Measurements from ENCODE around the gene COL6A3.

The COL6A3 gene

GRCh38 chr2:237314198-237314597 lies 99.8 kb downstream of the COL6A3 start:
- Histone ChIP-seq H3K27ac (no peak overlapping the region), H3K36me3 (replicated peaks) (no peaks in the 10 kb centered on the region), H3K27me3 (replicated peaks) (no peaks in the 10 kb centered on the region), H3K4me3 (ENCODE audit: low read depth, low read length) (no peak overlapping the region)
- in situ Hi-C loops (cut with HindIII; ENCODE audit: low pct_ligation_motif_present, low sequenced_read_pairs): no loop called here
- no peak for TF ChIP-seq CTCF (IDR thresholded peaks at IDR 0.05; ENCODE audit: low read depth, low read length, missing control alignments)
- no peak for DNase-seq

DNA sequence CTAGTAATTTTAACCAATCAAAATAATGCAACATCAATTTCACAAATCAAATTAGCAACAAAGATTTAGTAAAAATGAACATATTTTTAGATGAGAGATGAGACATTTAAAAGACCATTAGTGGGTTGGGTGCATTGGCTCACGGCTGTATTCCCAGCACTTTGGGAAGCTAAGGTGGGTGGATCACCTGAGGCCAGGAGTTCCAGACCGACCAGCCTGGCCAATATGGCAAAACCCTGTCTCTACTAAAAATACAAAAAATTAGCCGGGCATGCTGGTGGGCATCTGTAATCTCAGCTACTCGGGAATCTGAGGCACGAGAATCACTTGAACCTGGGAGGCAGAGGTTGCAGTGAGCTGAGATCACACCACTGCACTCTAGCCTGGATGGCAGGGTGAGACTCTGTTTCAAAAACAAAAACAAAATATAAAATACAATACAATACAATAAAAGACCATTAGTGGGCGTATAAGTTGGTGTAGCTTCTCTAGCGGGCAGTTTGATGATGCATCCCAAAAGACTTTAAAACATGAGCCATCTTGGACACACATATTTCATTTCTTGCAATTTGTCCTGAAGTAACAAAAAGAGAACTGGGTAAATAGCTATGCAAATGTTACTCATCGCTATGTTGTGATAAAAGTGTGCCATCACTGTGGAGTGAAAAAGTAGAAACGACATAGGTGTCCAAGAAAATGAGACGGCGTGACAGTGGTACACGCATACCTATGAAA lies 101.8 kb downstream of the COL6A3 start:
- Histone ChIP-seq H3K27ac (no peak overlapping the region), H3K4me3 (ENCODE audit: low read depth, low read length) (no peak overlapping the region), H3K36me3 (replicated peaks) (no peaks in the 10 kb centered on the region), H3K27me3 (replicated peaks) (no peaks in the 10 kb centered on the region)
- in situ Hi-C loops (cut with HindIII; ENCODE audit: low pct_ligation_motif_present, low sequenced_read_pairs): no loop called here
- DNase-seq: no peak
- no peak for TF ChIP-seq CTCF (IDR thresholded peaks at IDR 0.05; ENCODE audit: low read depth, low read length, missing control alignments)

GRCh38 chr2:237310515-237311114 lies 103.3 kb downstream of the COL6A3 start:
- peak; percentile 7 for TF ChIP-seq CTCF (IDR thresholded peaks at IDR 0.05; ENCODE audit: low read depth, low read length, missing control alignments)
- Histone ChIP-seq H3K4me3 (ENCODE audit: low read depth, low read length) (no peak overlapping the region), H3K36me3 (replicated peaks) (no peaks in the 10 kb centered on the region), H3K27ac (no peak overlapping the region), H3K27me3 (replicated peaks) (no peaks in the 10 kb centered on the region)
- peak; percentile 57 for DNase-seq
- in situ Hi-C loops (cut with HindIII; ENCODE audit: low pct_ligation_motif_present, low sequenced_read_pairs): no loop called here

DNA sequence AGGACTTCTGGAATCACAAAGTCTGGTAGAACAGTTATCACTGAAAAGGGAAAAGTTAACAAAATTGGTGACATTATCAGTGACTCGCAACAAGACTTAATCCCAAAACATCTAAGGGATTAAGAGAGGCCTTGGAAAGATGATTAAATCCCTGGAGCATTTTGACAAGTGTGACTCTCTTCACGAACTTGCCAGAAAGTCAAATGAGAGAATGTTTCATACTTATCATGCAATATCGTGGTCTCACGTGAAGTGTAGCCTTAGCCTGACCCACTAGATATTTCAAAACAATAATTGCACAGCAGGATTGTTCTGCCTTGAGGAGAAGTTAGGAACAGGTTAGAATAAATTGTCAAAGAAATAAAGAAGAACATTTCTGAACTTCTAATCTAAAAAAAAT lies 104.5 kb downstream of the COL6A3 start:
- Histone ChIP-seq H3K27ac (no peak overlapping the region), H3K27me3 (replicated peaks) (no peaks in the 10 kb centered on the region), H3K36me3 (replicated peaks) (no peaks in the 10 kb centered on the region), H3K4me3 (ENCODE audit: low read depth, low read length) (no peak overlapping the region)
- TF ChIP-seq CTCF (IDR thresholded peaks at IDR 0.05; ENCODE audit: low read depth, low read length, missing control alignments): no peak
- no peak for DNase-seq
- in situ Hi-C loops (cut with HindIII; ENCODE audit: low pct_ligation_motif_present, low sequenced_read_pairs): no loop called here

DNA sequence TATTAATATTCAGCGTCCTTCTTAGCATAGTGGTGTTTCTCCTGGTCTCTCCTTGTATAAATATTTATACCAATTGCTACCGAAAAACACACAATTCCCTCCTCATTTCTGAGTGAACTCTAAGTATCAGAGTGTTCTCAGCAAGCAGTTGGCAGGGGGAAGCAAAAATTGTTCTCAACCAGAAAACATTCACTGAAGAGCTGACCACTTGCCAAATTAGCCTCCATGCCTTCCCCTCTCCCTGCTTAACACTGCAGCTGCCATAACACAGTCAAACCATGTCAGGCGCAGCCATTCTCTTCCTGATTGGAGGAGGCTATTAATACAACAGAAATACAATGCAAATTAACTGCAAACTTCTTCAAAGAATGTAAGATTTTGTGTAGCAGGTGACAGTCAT lies 105.0 kb downstream of the COL6A3 start:
- in situ Hi-C loops (cut with HindIII; ENCODE audit: low pct_ligation_motif_present, low sequenced_read_pairs): no loop called here
- no peak for TF ChIP-seq CTCF (IDR thresholded peaks at IDR 0.05; ENCODE audit: low read depth, low read length, missing control alignments)
- no peaks in the 10 kb centered on the region for H3K36me3 ChIP-seq (replicated peaks)
- DNase-seq: no peak
- no peak overlapping the region for H3K27ac ChIP-seq
- no peaks in the 10 kb centered on the region for H3K27me3 ChIP-seq (replicated peaks)
- no peak overlapping the region for H3K4me3 ChIP-seq (ENCODE audit: low read depth, low read length)

Measured in brain microvascular endothelial cell (primary cell).